ENCODE data around the gene RPP40.
A peak's percentile ranks its signal among the peaks of the same experiment; 100 is the strongest.
"Not testable (repeated sequence)": the region's sequence is repeated elsewhere in the genome, so short reads cannot be mapped to it uniquely, and the experiment has no call there.

The RPP40 gene

GRCh38 chr6:5003604-5004372 is at the start of gene RPP40:
TSS of gene RPP40 (minus strand) at chr6:5004037. CDS start at chr6:5004002, 35 bp downstream.
- H3K36me3 Mint-ChIP-seq, result peaks cover 16% of the 10 kb centered on the region
- peak within 1 kb of the TSS; percentile 98 for H3K27ac Mint-ChIP-seq
- peak within 1 kb of the TSS; percentile 94 for H3K4me3 Mint-ChIP-seq
- H3K27me3 Mint-ChIP-seq, result no peaks in the 10 kb centered on the region
- H3K9me3 Mint-ChIP-seq (ENCODE audit: low read depth), result no peaks in the 10 kb centered on the region
- H3K4me1 Mint-ChIP-seq (ENCODE audit: low read depth), result peaks cover 17% of the 10 kb centered on the region

GRCh38 chr6:5053038-5053437 is 49.2 kb upstream of the RPP40 start:
- Mint-ChIP-seq H3K27ac (no peak overlapping the region), H3K36me3 (peaks cover 12% of the 10 kb centered on the region), H3K4me1 (ENCODE audit: low read depth) (no peaks in the 10 kb centered on the region), H3K4me3 (no peak overlapping the region), H3K27me3 (peaks cover 3% of the 10 kb centered on the region), H3K9me3 (ENCODE audit: low read depth) (peaks cover 11% of the 10 kb centered on the region)

GRCh38 chr6:5051394-5051793 is 47.6 kb upstream of the RPP40 start:
- no peak overlapping the region for H3K4me3 Mint-ChIP-seq
- H3K27ac Mint-ChIP-seq, result no peak overlapping the region
- peaks cover 12% of the 10 kb centered on the region for H3K36me3 Mint-ChIP-seq
- H3K4me1 Mint-ChIP-seq (ENCODE audit: low read depth), result no peaks in the 10 kb centered on the region
- peaks cover 3% of the 10 kb centered on the region for H3K27me3 Mint-ChIP-seq
- H3K9me3 Mint-ChIP-seq (ENCODE audit: low read depth), result peaks cover 11% of the 10 kb centered on the region

GRCh38 chr6:5050009-5050408 is 46.2 kb upstream of the RPP40 start:
- H3K36me3 Mint-ChIP-seq, result peaks cover 20% of the 10 kb centered on the region
- H3K9me3 Mint-ChIP-seq (ENCODE audit: low read depth), result peaks cover 11% of the 10 kb centered on the region

GRCh38 chr6:5046430-5046829 is 42.6 kb upstream of the RPP40 start:
- Mint-ChIP-seq H3K27ac (no peak overlapping the region), H3K4me1 (ENCODE audit: low read depth) (no peaks in the 10 kb centered on the region), H3K27me3 (peaks cover 3% of the 10 kb centered on the region), H3K4me3 (no peak overlapping the region), H3K9me3 (ENCODE audit: low read depth) (peaks cover 9% of the 10 kb centered on the region), H3K36me3 (peaks cover 41% of the 10 kb centered on the region)

More at GRCh38 chr6:5050009-5050408, 46.2 kb upstream of the RPP40 start:
- Mint-ChIP-seq H3K27me3 (peaks cover 3% of the 10 kb centered on the region), H3K4me3 (no peak overlapping the region), H3K4me1 (ENCODE audit: low read depth) (no peaks in the 10 kb centered on the region), H3K27ac (no peak overlapping the region)

GRCh38 chr6:5045416-5045815 is 41.6 kb upstream of the RPP40 start:
- peaks cover 34% of the 10 kb centered on the region for H3K36me3 Mint-ChIP-seq
- peaks cover 3% of the 10 kb centered on the region for H3K27me3 Mint-ChIP-seq
- no peak overlapping the region for H3K4me3 Mint-ChIP-seq
- no peak overlapping the region for H3K27ac Mint-ChIP-seq
- no peaks in the 10 kb centered on the region for H3K9me3 Mint-ChIP-seq (ENCODE audit: low read depth)
- no peaks in the 10 kb centered on the region for H3K4me1 Mint-ChIP-seq (ENCODE audit: low read depth)

- no peaks in the 10 kb centered on the region for H3K4me1 Mint-ChIP-seq (ENCODE audit: low read depth)
- no peaks in the 10 kb centered on the region for H3K9me3 Mint-ChIP-seq (ENCODE audit: low read depth)
- no peak overlapping the region for H3K4me3 Mint-ChIP-seq
- H3K27me3 Mint-ChIP-seq, result peaks cover 3% of the 10 kb centered on the region
- H3K36me3 Mint-ChIP-seq, result peaks cover 34% of the 10 kb centered on the region
- no peak overlapping the region for H3K27ac Mint-ChIP-seq
These were observed 41.0 kb upstream of the RPP40 start for GRCh38 chr6:5044866-5045265.

GRCh38 chr6:5042436-5042835 is 38.6 kb upstream of the RPP40 start:
- H3K9me3 Mint-ChIP-seq (ENCODE audit: low read depth), result no peaks in the 10 kb centered on the region
- no peak overlapping the region for H3K4me3 Mint-ChIP-seq
- H3K36me3 Mint-ChIP-seq, result peaks cover 29% of the 10 kb centered on the region
- H3K27me3 Mint-ChIP-seq, result no peaks in the 10 kb centered on the region
- no peaks in the 10 kb centered on the region for H3K4me1 Mint-ChIP-seq (ENCODE audit: low read depth)
- H3K27ac Mint-ChIP-seq, result no peak overlapping the region

GRCh38 chr6:5041955-5042354 is 38.1 kb upstream of the RPP40 start:
- no peaks in the 10 kb centered on the region for H3K9me3 Mint-ChIP-seq (ENCODE audit: low read depth)
- no peaks in the 10 kb centered on the region for H3K4me1 Mint-ChIP-seq (ENCODE audit: low read depth)
- H3K27me3 Mint-ChIP-seq, result no peaks in the 10 kb centered on the region
- H3K36me3 Mint-ChIP-seq, result peaks cover 29% of the 10 kb centered on the region
- H3K4me3 Mint-ChIP-seq, result no peak overlapping the region
- H3K27ac Mint-ChIP-seq, result no peak overlapping the region

- peaks cover 3% of the 10 kb centered on the region for H3K36me3 Mint-ChIP-seq
- H3K4me3 Mint-ChIP-seq, result no peak overlapping the region
- peaks cover 2% of the 10 kb centered on the region for H3K4me1 Mint-ChIP-seq (ENCODE audit: low read depth)
- no peak overlapping the region for H3K27ac Mint-ChIP-seq
- no peaks in the 10 kb centered on the region for H3K27me3 Mint-ChIP-seq
- no peaks in the 10 kb centered on the region for H3K9me3 Mint-ChIP-seq (ENCODE audit: low read depth)
These were observed 32.4 kb upstream of the RPP40 start for GRCh38 chr6:5036269-5036668.

- H3K27me3 Mint-ChIP-seq, result no peaks in the 10 kb centered on the region
- no peaks in the 10 kb centered on the region for H3K9me3 Mint-ChIP-seq (ENCODE audit: low read depth)
- peaks cover 3% of the 10 kb centered on the region for H3K36me3 Mint-ChIP-seq
- peaks cover 2% of the 10 kb centered on the region for H3K4me1 Mint-ChIP-seq (ENCODE audit: low read depth)
- no peak overlapping the region for H3K4me3 Mint-ChIP-seq
- no peak overlapping the region for H3K27ac Mint-ChIP-seq
These were observed 30.9 kb upstream of the RPP40 start for GRCh38 chr6:5034736-5035135.

- H3K9me3 Mint-ChIP-seq (ENCODE audit: low read depth), result no peaks in the 10 kb centered on the region
- peak overlapping the region; percentile 75 for H3K27ac Mint-ChIP-seq
- no peaks in the 10 kb centered on the region for H3K27me3 Mint-ChIP-seq
- H3K4me3 Mint-ChIP-seq, result no peak overlapping the region
- peaks cover 3% of the 10 kb centered on the region for H3K36me3 Mint-ChIP-seq
- H3K4me1 Mint-ChIP-seq (ENCODE audit: low read depth), result peaks cover 2% of the 10 kb centered on the region
These were observed 30.5 kb upstream of the RPP40 start for GRCh38 chr6:5034328-5034727.

- not testable (repeated sequence) for H3K9me3 Mint-ChIP-seq (ENCODE audit: low read depth); H3K4me3 Mint-ChIP-seq; H3K27ac Mint-ChIP-seq; H3K27me3 Mint-ChIP-seq; H3K4me1 Mint-ChIP-seq (ENCODE audit: low read depth); H3K36me3 Mint-ChIP-seq
These were observed 29.5 kb upstream of the RPP40 start for GRCh38 chr6:5033214-5033904.

GRCh38 chr6:5032706-5033105 is 28.9 kb upstream of the RPP40 start:
- H3K9me3 Mint-ChIP-seq (ENCODE audit: low read depth); H3K36me3 Mint-ChIP-seq; H3K4me1 Mint-ChIP-seq (ENCODE audit: low read depth); H3K27ac Mint-ChIP-seq; H3K4me3 Mint-ChIP-seq; H3K27me3 Mint-ChIP-seq: not testable (repeated sequence)

GRCh38 chr6:5031150-5031549 is 27.3 kb upstream of the RPP40 start:
- H3K4me1 Mint-ChIP-seq (ENCODE audit: low read depth), result peaks cover 6% of the 10 kb centered on the region
- H3K27ac Mint-ChIP-seq, result peak overlapping the region; percentile 59
- peaks cover 3% of the 10 kb centered on the region for H3K36me3 Mint-ChIP-seq
- peaks cover 2% of the 10 kb centered on the region for H3K27me3 Mint-ChIP-seq
- H3K4me3 Mint-ChIP-seq, result no peak overlapping the region
- no peaks in the 10 kb centered on the region for H3K9me3 Mint-ChIP-seq (ENCODE audit: low read depth)
